Stimulated activated CD8-positive, alpha-beta memory T cell treated with anti-CD3 and anti-CD28 coated beads, Interleukin-7, amount 100 ng/mL, for 48 hours (primary cell): ENCODE data around the gene NOXRED1.

ENCODE experiments used
- DNase-seq, 2 donors: peaks; one replicate each; pipeline ENCODE4 v3.0.0-alpha.2; 2020; ENCODE audit warnings: low read depth in 1 of 2; ENCODE audit errors: extremely low read depth in 1 of 2

The NOXRED1 gene

GRCh38 chr14:77409131-77409533 is 14.2 kb downstream of the NOXRED1 start:
- no peak for DNase-seq

GRCh38 chr14:77407158-77407557 is 16.2 kb downstream of the NOXRED1 start:
- DNase-seq: no peak

- no peak for DNase-seq
Observed at GRCh38 chr14:77406718-77407117, 16.6 kb downstream of the NOXRED1 start.

GRCh38 chr14:77406086-77406485 is 17.2 kb downstream of the NOXRED1 start:
- no peak for DNase-seq

- no peak for DNase-seq
Observed at GRCh38 chr14:77403768-77404167, 19.6 kb downstream of the NOXRED1 start.

- DNase-seq: no peak
Observed at GRCh38 chr14:77400216-77400615, 23.1 kb downstream of the NOXRED1 start.

GRCh38 chr14:77390188-77390587 is 33.1 kb downstream of the NOXRED1 start:
- DNase-seq: no peak

- no peak for DNase-seq
Observed at GRCh38 chr14:77378701-77379100, 44.6 kb downstream of the NOXRED1 start.

GRCh38 chr14:77377502-77377844 is 45.9 kb downstream of the NOXRED1 start:
- no peak for DNase-seq

GRCh38 chr14:77376771-77377501 is 46.4 kb downstream of the NOXRED1 start, which contains the start of the genes SAMD15 and TMED8:
Gene SAMD15 (plus strand): TSS chr14:77377379. CDS start chr14:77377419, 40 bp downstream.
Gene TMED8 (minus strand): TSS chr14:77377094. CDS start chr14:77377053, 41 bp downstream.
- DNase-seq: peak; percentile 64 to 69

- peak in 1 of 2 donors; percentile 14 for DNase-seq
Observed at GRCh38 chr14:77375973-77376770, 47.2 kb downstream of the NOXRED1 start.

- DNase-seq: no peak
Observed at GRCh38 chr14:77375164-77375950, 48.0 kb downstream of the NOXRED1 start.

- no peak for DNase-seq
Observed at GRCh38 chr14:77372304-77372841, 51.0 kb downstream of the NOXRED1 start.

- DNase-seq: no peak
Observed at GRCh38 chr14:77369285-77369684, 54.0 kb downstream of the NOXRED1 start.

- no peak for DNase-seq
Observed at GRCh38 chr14:77364146-77364545, 59.2 kb downstream of the NOXRED1 start.

GRCh38 chr14:77359626-77360025 is 63.7 kb downstream of the NOXRED1 start:
- DNase-seq: no peak

- no peak for DNase-seq
Observed at GRCh38 chr14:77356899-77357298, 66.4 kb downstream of the NOXRED1 start.

GRCh38 chr14:77355811-77356210 is 67.5 kb downstream of the NOXRED1 start:
- no peak for DNase-seq

- no peak for DNase-seq
Observed at GRCh38 chr14:77353469-77354141, 69.7 kb downstream of the NOXRED1 start.

- DNase-seq: no peak
Observed at GRCh38 chr14:77347751-77348150, 75.6 kb downstream of the NOXRED1 start.
